Lower lobe of right lung (tissue), 2 donors: Measurements from ENCODE around the gene DOC2B. TPM values are rescaled to one million over a fixed set of nuclear protein-coding genes. Genes with fewer than 3 reads are reported as not detected.
A peak's percentile ranks its signal among the peaks of the same experiment; 100 is the strongest.

Experiments used
- ATAC-seq, 2 donors: fragments of 200-7000 bp; cut with Tn5 transposase; one replicate each; pipeline ENCODE4 v1.9.1; 2020 to 2022; ENCODE audit warnings: mild to moderate bottlenecking in 2 of 2, moderate library complexity in 2 of 2
- DNase-seq: peaks from one replicate; pipeline ENCODE4 v3.0.0-alpha.2; 2020
- H3K27ac ChIP-seq: fragments of 200-600 bp; one replicate; pipeline ENCODE4 v1.8.0; 2022
- H3K27me3 ChIP-seq: fragments of 200-600 bp; one replicate; pipeline ENCODE4 v1.8.0; 2022; ENCODE audit warnings: low read depth
- H3K36me3 ChIP-seq: fragments of 200-600 bp; one replicate; pipeline ENCODE4 v1.8.0; 2022; ENCODE audit warnings: mild to moderate bottlenecking
- H3K4me1 ChIP-seq: fragments of 200-600 bp; one replicate; pipeline ENCODE4 v1.8.0; 2022
- H3K4me3 ChIP-seq: fragments of 200-600 bp; one replicate; pipeline ENCODE4 v1.8.0; 2022; ENCODE audit warnings: mild to moderate bottlenecking
- H3K9me3 ChIP-seq: fragments of 200-600 bp; one replicate; pipeline ENCODE4 v1.8.0; 2022
- CTCF ChIP-seq: fragments of 200-600 bp; IDR thresholded peaks from one replicate; pipeline ENCODE4 v1.8.0; 2022; ENCODE audit warnings: antibody characterized with exemption, mild to moderate bottlenecking
- intact Hi-C: fragments of 100-400 bp; cut with DNase I; formaldehyde crosslinking; loops from one replicate; pipeline ENCODE4 v1.11.0; 2022
- total RNA-seq: library from RNA; stranded (reverse); fragmentation: NEBNext Ultra II Directional; extraction: Animal tissue kit (Norgen Biotek cat#: 25700); gene quantifications from one replicate; pipeline ENCODE4 v1.2.1, GENCODE V29; 2021
- donor health status: DM: no; HTN: yes; CAD: no; lungs with severe emphysema.

DOC2B gene
- total RNA-seq, 1 donor from 2014 or later, result 6.2 TPM

DNA sequence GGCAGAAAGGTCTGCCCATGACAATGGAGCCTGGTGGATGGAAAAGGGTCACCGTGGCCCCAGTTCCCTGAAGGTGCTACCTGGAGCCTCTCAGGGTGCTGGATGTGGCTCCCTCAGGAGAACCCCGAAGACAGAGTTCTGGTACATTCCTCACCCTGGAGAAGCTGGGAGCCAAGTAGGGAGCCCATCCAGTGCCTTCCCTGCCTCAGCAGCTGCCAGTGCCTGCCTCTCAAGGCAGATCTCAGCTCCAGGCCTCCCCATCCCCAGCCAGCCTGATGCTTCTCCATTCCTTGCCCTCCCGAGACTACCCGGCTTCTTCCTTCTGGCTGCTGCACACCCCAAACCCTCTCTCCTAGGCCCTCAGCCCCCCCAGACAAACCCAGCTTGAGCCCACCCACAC is 23.5 kb downstream of the DOC2B start:
- intact Hi-C loops, result no loop called here
- TF ChIP-seq CTCF, result no peak

DNA sequence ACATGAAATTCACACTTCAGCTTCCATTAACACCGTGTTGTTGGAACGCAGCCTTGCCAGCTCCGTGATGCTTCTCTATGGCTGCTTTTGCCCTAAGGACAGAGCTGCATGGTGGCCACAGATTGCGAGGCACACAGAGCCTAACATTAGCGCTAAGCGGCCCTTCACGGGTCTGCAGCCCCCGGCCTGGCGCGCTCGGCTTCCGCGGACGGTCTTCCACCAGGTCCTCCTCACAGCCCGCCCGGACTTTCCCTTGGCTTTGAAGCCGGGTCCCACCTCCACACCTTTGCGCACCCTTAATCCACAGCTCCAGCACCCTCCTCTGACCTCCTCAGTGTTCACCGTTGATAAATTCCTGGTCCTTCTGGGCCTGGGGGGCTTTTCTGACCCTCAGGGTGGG is 24.5 kb downstream of the DOC2B start:
- TF ChIP-seq CTCF, result no peak
- Histone ChIP-seq H3K36me3 (peaks cover 7% of the 10 kb centered on the region), H3K4me1 (no peaks in the 10 kb centered on the region), H3K27ac (no peak overlapping the region), H3K9me3 (no peaks in the 10 kb centered on the region), H3K27me3 (no peaks in the 10 kb centered on the region), H3K4me3 (no peak overlapping the region)
- ATAC-seq, result no peak
- intact Hi-C loops, result no loop called here
- DNase-seq, result no peak

More for the DNA sequence above, 23.5 kb downstream of the DOC2B start:
- Histone ChIP-seq H3K27ac (no peak overlapping the region), H3K4me1 (no peaks in the 10 kb centered on the region), H3K9me3 (no peaks in the 10 kb centered on the region), H3K27me3 (no peaks in the 10 kb centered on the region), H3K4me3 (no peak overlapping the region), H3K36me3 (peaks cover 7% of the 10 kb centered on the region)
- ATAC-seq (no peak), DNase-seq (no peak)

DNA sequence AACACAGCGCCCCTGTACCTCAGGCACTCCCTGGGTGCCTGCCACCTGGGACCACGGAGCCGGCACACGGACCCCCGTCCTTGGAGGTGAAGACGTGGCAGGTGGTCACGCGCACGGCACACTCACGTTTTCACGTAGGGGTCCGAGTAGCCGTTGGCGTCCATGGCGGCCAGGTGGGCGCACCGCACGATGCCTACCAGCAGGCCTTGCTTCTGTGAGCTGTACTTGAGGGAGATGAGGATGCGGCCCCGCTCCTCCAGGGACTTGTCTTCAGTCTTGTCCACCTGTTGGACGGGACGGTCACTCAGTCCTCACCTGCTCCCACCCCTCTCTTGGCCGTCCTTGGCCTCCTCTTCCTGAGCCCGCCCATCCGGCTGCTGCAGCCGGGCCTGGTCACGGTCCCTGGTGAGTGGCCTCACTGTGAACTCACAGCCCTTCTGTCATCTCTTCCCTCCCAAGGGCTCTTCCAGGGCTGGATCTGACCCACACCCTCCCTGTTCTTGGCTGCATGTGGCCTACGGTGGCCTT is 25.3 kb downstream of the DOC2B start:
- Histone ChIP-seq H3K27ac (no peak overlapping the region), H3K36me3 (peaks cover 7% of the 10 kb centered on the region), H3K4me3 (no peak overlapping the region), H3K4me1 (no peaks in the 10 kb centered on the region), H3K27me3 (no peaks in the 10 kb centered on the region), H3K9me3 (no peaks in the 10 kb centered on the region)
- ATAC-seq (no peak), DNase-seq (peak; percentile 41)
- intact Hi-C loops, result no loop called here
- no peak for TF ChIP-seq CTCF

- intact Hi-C loops, result no loop called here
- ATAC-seq (no peak), DNase-seq (peak; percentile 28)
- Histone ChIP-seq H3K27me3 (no peaks in the 10 kb centered on the region), H3K27ac (no peak overlapping the region), H3K36me3 (peaks cover 7% of the 10 kb centered on the region), H3K9me3 (no peaks in the 10 kb centered on the region), H3K4me1 (no peaks in the 10 kb centered on the region), H3K4me3 (no peak overlapping the region)
- no peak for TF ChIP-seq CTCF
Measured at GRCh38 chr17:155576-155975, 25.9 kb downstream of the DOC2B start.

GRCh38 chr17:153851-154250 is 27.6 kb downstream of the DOC2B start:
- ATAC-seq, result no peak
- H3K4me1 ChIP-seq, result no peaks in the 10 kb centered on the region
- peaks cover 7% of the 10 kb centered on the region for H3K36me3 ChIP-seq
- H3K9me3 ChIP-seq, result no peaks in the 10 kb centered on the region
- TF ChIP-seq CTCF, result no peak
- DNase-seq, result peak; percentile 2
- no peak overlapping the region for H3K4me3 ChIP-seq
- no peaks in the 10 kb centered on the region for H3K27me3 ChIP-seq
- no peak overlapping the region for H3K27ac ChIP-seq
- intact Hi-C loops, result no loop called here
